ENCODE results near the gene EIF2AK2. TPM values are rescaled to one million over a fixed set of nuclear protein-coding genes. Genes with fewer than 3 reads are reported as not detected.
A peak's percentile ranks its signal among the peaks of the same experiment; 100 is the strongest.

EIF2AK2 gene
- total and polyA plus RNA-seq, 4 donors = 30.5 to 62.6 (median 33.7) TPM

DNA sequence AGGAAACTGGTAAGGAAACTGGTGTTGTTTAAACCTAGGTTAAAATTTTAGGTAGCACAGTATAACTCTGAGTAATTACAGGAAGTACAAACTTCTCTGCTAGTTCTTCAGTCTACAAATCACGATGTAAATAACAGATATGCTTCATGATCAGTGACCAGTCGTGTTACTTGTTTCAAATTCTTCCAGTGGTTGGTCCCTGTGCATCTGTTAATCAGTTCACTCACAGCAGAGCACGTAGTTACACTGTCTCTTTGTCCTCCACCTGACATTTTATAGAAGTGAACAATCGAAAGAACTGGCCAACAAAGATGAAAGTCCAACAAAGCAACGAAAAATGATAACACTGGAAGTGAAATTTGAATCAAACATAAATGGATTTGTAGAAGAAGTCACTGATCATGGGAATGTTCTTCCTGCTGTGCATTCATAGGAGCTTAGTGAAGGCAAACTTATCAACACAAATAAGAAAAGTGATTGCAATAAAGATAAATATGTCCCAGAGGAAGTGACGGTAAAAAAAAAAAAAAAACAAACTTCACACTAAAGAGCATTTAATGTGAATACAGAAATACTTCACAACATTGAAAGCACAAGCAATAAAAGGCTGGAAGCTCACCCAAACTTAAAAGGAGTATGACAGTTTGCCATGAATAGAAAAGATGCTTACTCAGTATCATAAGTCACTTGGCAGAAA is 7.0 kb downstream of the EIF2AK2 start:
- H3K4me1 ChIP-seq (ENCODE audit: control insufficient read depth, insufficient read depth, low read length) = no peaks in the 10 kb centered on the region
- H3K27me3 ChIP-seq (ENCODE audit: control insufficient read depth, insufficient read depth, low read length) = no peaks in the 10 kb centered on the region
- WGBS (ENCODE audit: insufficient coverage) = 77% methylated on average over 2 of the region's 6 CpGs
- no peak overlapping the region for H3K27ac ChIP-seq (ENCODE audit: low read depth, low read length)
- peak in 1 of 6 donors; percentile 13 for DNase-seq (ENCODE audit: low read depth in 4 of 6, low spot score in 6 of 6)
- peaks cover 20% of the 10 kb centered on the region for H3K36me3 ChIP-seq (ENCODE audit: control insufficient read depth, insufficient read depth, low read length)
- H3K9me3 ChIP-seq (ENCODE audit: control insufficient read depth, insufficient read depth, low read length) = no peaks in the 10 kb centered on the region
- H3K4me3 ChIP-seq (ENCODE audit: low read depth, low read length) = no peak overlapping the region

GRCh38 chr2:37148325-37148724 is 8.5 kb downstream of the EIF2AK2 start:
- DNase-seq (ENCODE audit: low read depth in 4 of 6, low spot score in 6 of 6) = no peak
- Histone ChIP-seq H3K27ac (ENCODE audit: low read depth, low read length) (no peak overlapping the region), H3K9me3 (ENCODE audit: control insufficient read depth, insufficient read depth, low read length) (no peaks in the 10 kb centered on the region), H3K4me1 (ENCODE audit: control insufficient read depth, insufficient read depth, low read length) (no peaks in the 10 kb centered on the region), H3K4me3 (ENCODE audit: low read depth, low read length) (no peak overlapping the region), H3K36me3 (ENCODE audit: control insufficient read depth, insufficient read depth, low read length) (peaks cover 30% of the 10 kb centered on the region), H3K27me3 (ENCODE audit: control insufficient read depth, insufficient read depth, low read length) (no peaks in the 10 kb centered on the region)
- 97% methylated on average over 7 of the region's 7 CpGs for WGBS (ENCODE audit: insufficient coverage)

GRCh38 chr2:37146062-37146461 is 10.7 kb downstream of the EIF2AK2 start:
- no peaks in the 10 kb centered on the region for H3K4me1 ChIP-seq (ENCODE audit: control insufficient read depth, insufficient read depth, low read length)
- H3K4me3 ChIP-seq (ENCODE audit: low read depth, low read length) = no peak overlapping the region
- H3K27ac ChIP-seq (ENCODE audit: low read depth, low read length) = no peak overlapping the region
- H3K36me3 ChIP-seq (ENCODE audit: control insufficient read depth, insufficient read depth, low read length) = peaks cover 24% of the 10 kb centered on the region
- no CpG with 5 or more reads among the region's 2 CpGs for WGBS (ENCODE audit: insufficient coverage)
- H3K27me3 ChIP-seq (ENCODE audit: control insufficient read depth, insufficient read depth, low read length) = no peaks in the 10 kb centered on the region
- no peaks in the 10 kb centered on the region for H3K9me3 ChIP-seq (ENCODE audit: control insufficient read depth, insufficient read depth, low read length)
- no peak for DNase-seq (ENCODE audit: low read depth in 4 of 6, low spot score in 6 of 6)

DNA sequence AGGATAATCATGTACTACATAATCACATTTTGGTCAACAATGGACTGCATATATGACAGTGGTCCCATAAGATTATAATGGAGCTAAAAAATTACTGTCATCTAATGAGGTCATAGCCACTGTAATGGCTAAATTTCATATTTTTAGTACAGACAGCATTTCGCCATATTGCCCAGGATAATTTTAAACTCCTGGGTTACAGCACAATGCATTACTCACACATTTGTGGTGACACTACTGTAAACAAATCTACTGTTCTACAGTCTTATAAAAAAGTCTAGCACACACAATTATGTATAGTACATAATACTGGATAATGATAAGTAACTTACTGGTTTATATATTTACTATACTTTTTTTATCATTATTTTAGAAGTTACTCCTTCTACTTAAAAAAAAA is 12.8 kb downstream of the EIF2AK2 start:
- no CpG with 5 or more reads among the region's 1 CpG for WGBS (ENCODE audit: insufficient coverage)
- Histone ChIP-seq H3K27ac (ENCODE audit: low read depth, low read length) (no peak overlapping the region), H3K4me3 (ENCODE audit: low read depth, low read length) (no peak overlapping the region), H3K9me3 (ENCODE audit: control insufficient read depth, insufficient read depth, low read length) (no peaks in the 10 kb centered on the region), H3K36me3 (ENCODE audit: control insufficient read depth, insufficient read depth, low read length) (peaks cover 28% of the 10 kb centered on the region), H3K27me3 (ENCODE audit: control insufficient read depth, insufficient read depth, low read length) (no peaks in the 10 kb centered on the region), H3K4me1 (ENCODE audit: control insufficient read depth, insufficient read depth, low read length) (no peaks in the 10 kb centered on the region)
- DNase-seq (ENCODE audit: low read depth in 4 of 6, low spot score in 6 of 6) = no peak

- Histone ChIP-seq H3K4me1 (ENCODE audit: control insufficient read depth, insufficient read depth, low read length) (no peaks in the 10 kb centered on the region), H3K9me3 (ENCODE audit: control insufficient read depth, insufficient read depth, low read length) (no peaks in the 10 kb centered on the region), H3K27me3 (ENCODE audit: control insufficient read depth, insufficient read depth, low read length) (no peaks in the 10 kb centered on the region), H3K36me3 (ENCODE audit: control insufficient read depth, insufficient read depth, low read length) (peaks cover 34% of the 10 kb centered on the region), H3K4me3 (ENCODE audit: low read depth, low read length) (no peak overlapping the region), H3K27ac (ENCODE audit: low read depth, low read length) (no peak overlapping the region)
- no peak for DNase-seq (ENCODE audit: low read depth in 4 of 6, low spot score in 6 of 6)
These were observed 14.2 kb downstream of the EIF2AK2 start for GRCh38 chr2:37142546-37142945.

DNA sequence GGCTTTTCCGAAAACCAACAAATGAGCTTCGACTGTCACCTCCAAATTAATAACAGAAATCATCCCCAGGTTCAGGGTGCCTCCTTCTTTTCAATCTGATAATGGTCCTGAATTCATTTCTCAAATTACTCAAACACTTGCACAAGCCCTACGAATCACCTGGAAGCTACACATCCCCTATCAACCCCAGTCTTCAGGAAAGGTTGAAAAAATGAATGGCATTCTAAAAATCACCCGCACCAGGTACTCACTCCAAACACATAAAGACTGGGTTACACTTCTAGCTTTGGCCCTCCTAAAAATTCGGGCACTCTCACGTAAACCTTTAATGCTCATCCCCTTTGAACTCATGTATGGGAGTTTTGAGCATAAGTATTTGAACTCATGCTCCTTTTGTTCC is 23.9 kb downstream of the EIF2AK2 start:
- DNase-seq (ENCODE audit: low read depth in 4 of 6, low spot score in 6 of 6) = no peak
- peaks cover 27% of the 10 kb centered on the region for H3K36me3 ChIP-seq (ENCODE audit: control insufficient read depth, insufficient read depth, low read length)
- no peaks in the 10 kb centered on the region for H3K27me3 ChIP-seq (ENCODE audit: control insufficient read depth, insufficient read depth, low read length)
- no peaks in the 10 kb centered on the region for H3K4me1 ChIP-seq (ENCODE audit: control insufficient read depth, insufficient read depth, low read length)
- H3K9me3 ChIP-seq (ENCODE audit: control insufficient read depth, insufficient read depth, low read length) = no peaks in the 10 kb centered on the region
- 95% methylated on average over 4 of the region's 6 CpGs for WGBS (ENCODE audit: insufficient coverage)
- no peak overlapping the region for H3K4me3 ChIP-seq (ENCODE audit: low read depth, low read length)
- no peak overlapping the region for H3K27ac ChIP-seq (ENCODE audit: low read depth, low read length)

DNA sequence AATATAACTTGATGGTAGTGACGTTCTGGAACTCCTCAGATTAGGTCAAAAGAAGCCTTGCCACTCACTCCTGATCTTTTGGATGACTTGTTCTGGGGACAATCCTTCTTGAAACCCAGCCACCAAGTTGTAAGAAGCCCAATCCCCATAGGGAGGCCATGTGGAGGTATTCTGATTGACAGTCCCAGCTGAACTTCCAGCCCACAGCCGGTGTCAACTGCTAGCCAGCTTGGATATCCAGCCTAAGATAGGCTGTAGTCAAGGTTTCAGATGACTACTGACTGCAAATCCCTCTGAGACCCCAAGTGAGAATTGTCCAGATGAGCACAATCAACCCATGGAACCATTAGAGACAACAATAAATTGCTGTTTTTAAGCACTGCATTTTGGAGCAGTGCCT is 31.4 kb downstream of the EIF2AK2 start:
- Histone ChIP-seq H3K36me3 (ENCODE audit: control insufficient read depth, insufficient read depth, low read length) (peaks cover 46% of the 10 kb centered on the region), H3K4me1 (ENCODE audit: control insufficient read depth, insufficient read depth, low read length) (no peaks in the 10 kb centered on the region), H3K27ac (ENCODE audit: low read depth, low read length) (no peak overlapping the region), H3K4me3 (ENCODE audit: low read depth, low read length) (no peak overlapping the region), H3K27me3 (ENCODE audit: control insufficient read depth, insufficient read depth, low read length) (no peaks in the 10 kb centered on the region), H3K9me3 (ENCODE audit: control insufficient read depth, insufficient read depth, low read length) (no peaks in the 10 kb centered on the region)
- 100% methylated on average over 2 of the region's 2 CpGs for WGBS (ENCODE audit: insufficient coverage)
- DNase-seq (ENCODE audit: low read depth in 4 of 6, low spot score in 6 of 6) = no peak

GRCh38 chr2:37119157-37119556 is 37.6 kb downstream of the EIF2AK2 start:
- H3K36me3 ChIP-seq (ENCODE audit: control insufficient read depth, insufficient read depth, low read length) = peaks cover 40% of the 10 kb centered on the region
- no peak for DNase-seq (ENCODE audit: low read depth in 4 of 6, low spot score in 6 of 6)
- H3K4me3 ChIP-seq (ENCODE audit: low read depth, low read length) = no peak overlapping the region
- no peaks in the 10 kb centered on the region for H3K9me3 ChIP-seq (ENCODE audit: control insufficient read depth, insufficient read depth, low read length)
- H3K27ac ChIP-seq (ENCODE audit: low read depth, low read length) = no peak overlapping the region
- H3K27me3 ChIP-seq (ENCODE audit: control insufficient read depth, insufficient read depth, low read length) = no peaks in the 10 kb centered on the region
- no peaks in the 10 kb centered on the region for H3K4me1 ChIP-seq (ENCODE audit: control insufficient read depth, insufficient read depth, low read length)
- 100% methylated on average over 3 of the region's 5 CpGs for WGBS (ENCODE audit: insufficient coverage)

- Histone ChIP-seq H3K36me3 (ENCODE audit: control insufficient read depth, insufficient read depth, low read length) (peaks cover 36% of the 10 kb centered on the region), H3K4me3 (ENCODE audit: low read depth, low read length) (no peak overlapping the region), H3K27ac (ENCODE audit: low read depth, low read length) (no peak overlapping the region), H3K27me3 (ENCODE audit: control insufficient read depth, insufficient read depth, low read length) (no peaks in the 10 kb centered on the region), H3K9me3 (ENCODE audit: control insufficient read depth, insufficient read depth, low read length) (no peaks in the 10 kb centered on the region), H3K4me1 (ENCODE audit: control insufficient read depth, insufficient read depth, low read length) (no peaks in the 10 kb centered on the region)
- WGBS (ENCODE audit: insufficient coverage) = no CpG with 5 or more reads among the region's 1 CpG
- no peak for DNase-seq (ENCODE audit: low read depth in 4 of 6, low spot score in 6 of 6)
These were observed 39.2 kb downstream of the EIF2AK2 start for GRCh38 chr2:37117566-37117965.

DNA sequence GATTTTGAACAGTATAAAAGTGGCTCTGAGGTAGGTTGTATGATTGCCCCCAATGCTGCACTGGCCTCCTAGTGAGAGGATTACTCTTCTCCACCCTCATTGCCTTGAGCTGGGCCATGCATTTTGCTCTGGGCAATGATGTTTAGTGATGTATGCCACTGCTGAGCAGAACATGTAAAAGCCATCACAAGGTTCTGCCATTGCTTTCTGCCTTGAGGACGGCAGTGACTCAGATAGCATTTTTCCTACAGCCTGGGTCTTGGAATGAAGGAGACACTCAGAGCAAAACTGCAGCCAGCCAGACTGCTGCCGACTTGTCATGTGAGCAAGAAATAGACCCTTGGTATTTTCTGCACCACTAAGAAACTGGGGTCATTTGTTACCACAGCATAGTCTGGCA is 44.8 kb downstream of the EIF2AK2 start:
- H3K4me1 ChIP-seq (ENCODE audit: control insufficient read depth, insufficient read depth, low read length) = no peaks in the 10 kb centered on the region
- no peaks in the 10 kb centered on the region for H3K27me3 ChIP-seq (ENCODE audit: control insufficient read depth, insufficient read depth, low read length)
- no peak for DNase-seq (ENCODE audit: low read depth in 4 of 6, low spot score in 6 of 6)
- no peak overlapping the region for H3K4me3 ChIP-seq (ENCODE audit: low read depth, low read length)
- 60% methylated on average over 2 of the region's 2 CpGs for WGBS (ENCODE audit: insufficient coverage)
- peaks cover 34% of the 10 kb centered on the region for H3K36me3 ChIP-seq (ENCODE audit: control insufficient read depth, insufficient read depth, low read length)
- H3K27ac ChIP-seq (ENCODE audit: low read depth, low read length) = no peak overlapping the region
- no peaks in the 10 kb centered on the region for H3K9me3 ChIP-seq (ENCODE audit: control insufficient read depth, insufficient read depth, low read length)
